Smooth muscle cell (in vitro differentiated cells): ENCODE results near the gene AP2M1. TPM values are rescaled to one million over a fixed set of nuclear protein-coding genes. Genes with fewer than 3 reads are reported as not detected.
A peak's percentile ranks its signal among the peaks of the same experiment; 100 is the strongest.

Experiments
- DNase-seq: peaks from one replicate; lab custom pipeline; 2025; ENCODE audit not compliant: unreplicated experiment; lab: John Stamatoyannopoulos, UW
- H2AFZ ChIP-seq: fragments of 200-600 bp; sonication (generic); 2 replicates; pipeline ENCODE4 v1.6.0; 2016; ENCODE audit warnings: antibody characterized with exemption, low read depth, mild to moderate bottlenecking
- H3F3A ChIP-seq: fragments of 200-600 bp; sonication (generic); 2 replicates; pipeline ENCODE4 v1.6.0; 2017; ENCODE audit warnings: antibody characterized with exemption, low read depth
- H3K27ac ChIP-seq: fragments of 200-600 bp; sonication (generic); 2 replicates; pipeline ENCODE4 v1.5.1; 2016; ENCODE audit warnings: low read depth, mild to moderate bottlenecking
- H3K27me3 ChIP-seq: fragments of 200-600 bp; sonication (generic); 2 replicates; pipeline ENCODE4 v1.6.1; 2016; ENCODE audit warnings: low read depth, mild to moderate bottlenecking
- H3K36me3 ChIP-seq: fragments of 200-600 bp; sonication (generic); 2 replicates; pipeline ENCODE4 v1.5.1; 2016; ENCODE audit warnings: low read depth
- H3K4me1 ChIP-seq: fragments of 200-600 bp; sonication (generic); 2 replicates; pipeline ENCODE4 v1.5.1; 2016; ENCODE audit warnings: low read depth
- H3K4me2 ChIP-seq: fragments of 200-600 bp; sonication (generic); 2 replicates; pipeline ENCODE4 v1.6.0; 2016; ENCODE audit warnings: mild to moderate bottlenecking
- H3K4me3 ChIP-seq: fragments of 200-600 bp; sonication (generic); 2 replicates; pipeline ENCODE4 v1.5.1; 2016; ENCODE audit warnings: mild to moderate bottlenecking
- H3K79me2 ChIP-seq: fragments of 200-600 bp; sonication (generic); 2 replicates; pipeline ENCODE4 v1.6.0; 2016; ENCODE audit warnings: low read depth, mild to moderate bottlenecking
- H3K9ac ChIP-seq: fragments of 200-600 bp; sonication (generic); 2 replicates; pipeline ENCODE4 v1.6.0; 2016; ENCODE audit warnings: low read depth
- H3K9me3 ChIP-seq: fragments of 200-600 bp; sonication (generic); replicated peaks from 2 replicates; pipeline ENCODE4 v1.5.1; 2016; ENCODE audit warnings: low read depth
- H4K20me1 ChIP-seq: fragments of 200-600 bp; sonication (generic); 2 replicates; pipeline ENCODE4 v1.6.0; 2016; ENCODE audit warnings: low read depth
- WGBS: methylation state at CpG from one replicate; pipeline ENCODE4 v1.1.7; 2016; ENCODE audit warnings: low lambda C conversion rate; 5-methylcytosine and 5-hydroxymethylcytosine counted together
- polyA plus RNA-seq: library from polyadenylated mRNA; unstranded; fragments of >200 nt; fragmentation: Nextera tagmentation; extraction: Ambion mirVana; gene quantifications from 2 replicates; pipeline ENCODE4 v1.2.1, GENCODE V29; 2016
- total RNA-seq: library from RNA; depleted of rRNA; stranded (reverse); fragments of >200 nt; gene quantifications from 2 replicates; pipeline ENCODE4 v1.2.3, GENCODE V29; 2014
- TF ChIP-seq, protein P1 (sequence below): fragments of 200-600 bp; sonication (generic); IDR thresholded peaks from 2 replicates; pipeline ENCODE4 v1.5.1; 2017; ENCODE audit warnings: borderline replicate concordance, mild to moderate bottlenecking, antibody characterized with exemption; ENCODE audit not compliant: insufficient read depth, poor library complexity, severe bottlenecking

The AP2M1 gene
- total and polyA plus RNA-seq, 2 experiments from 2014 or later = 444 to 784 TPM

DNA sequence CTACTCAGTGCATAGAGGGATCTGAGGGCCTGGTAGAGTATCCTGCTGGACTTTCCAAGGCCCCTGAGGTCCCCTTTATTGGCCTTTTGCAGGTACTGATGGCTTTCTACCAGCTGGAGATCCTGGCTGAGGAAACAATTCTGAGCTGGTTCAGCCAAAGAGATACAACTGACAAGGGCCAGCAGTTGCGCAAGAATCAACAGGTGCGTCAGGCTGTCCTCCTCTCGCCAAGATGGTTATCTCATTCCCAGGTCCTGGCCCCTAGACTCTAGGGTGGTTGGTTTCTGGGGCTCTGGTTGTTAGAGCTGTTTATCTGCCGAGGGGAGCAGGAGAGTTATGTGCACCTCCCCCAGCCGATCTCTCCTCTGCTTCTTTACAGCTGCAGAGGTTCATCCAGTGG is 30.1 kb upstream of the AP2M1 start:
- Histone ChIP-seq H2AFZ (no peak overlapping the region), H3K36me3 (no peaks in the 10 kb centered on the region), H3F3A (no peaks in the 10 kb centered on the region), H3K9me3 (no peaks in the 10 kb centered on the region), H3K4me3 (no peak overlapping the region), H3K27ac (no peak overlapping the region), H4K20me1 (no peaks in the 10 kb centered on the region), H3K9ac (no peak overlapping the region), H3K4me2 (no peak overlapping the region), H3K4me1 (no peaks in the 10 kb centered on the region), H3K27me3 (no peaks in the 10 kb centered on the region), H3K79me2 (peaks cover 9% of the 10 kb centered on the region)
- WGBS = 96% methylated on average over 5 of the region's 5 CpGs
- TF ChIP-seq, protein P1, sequence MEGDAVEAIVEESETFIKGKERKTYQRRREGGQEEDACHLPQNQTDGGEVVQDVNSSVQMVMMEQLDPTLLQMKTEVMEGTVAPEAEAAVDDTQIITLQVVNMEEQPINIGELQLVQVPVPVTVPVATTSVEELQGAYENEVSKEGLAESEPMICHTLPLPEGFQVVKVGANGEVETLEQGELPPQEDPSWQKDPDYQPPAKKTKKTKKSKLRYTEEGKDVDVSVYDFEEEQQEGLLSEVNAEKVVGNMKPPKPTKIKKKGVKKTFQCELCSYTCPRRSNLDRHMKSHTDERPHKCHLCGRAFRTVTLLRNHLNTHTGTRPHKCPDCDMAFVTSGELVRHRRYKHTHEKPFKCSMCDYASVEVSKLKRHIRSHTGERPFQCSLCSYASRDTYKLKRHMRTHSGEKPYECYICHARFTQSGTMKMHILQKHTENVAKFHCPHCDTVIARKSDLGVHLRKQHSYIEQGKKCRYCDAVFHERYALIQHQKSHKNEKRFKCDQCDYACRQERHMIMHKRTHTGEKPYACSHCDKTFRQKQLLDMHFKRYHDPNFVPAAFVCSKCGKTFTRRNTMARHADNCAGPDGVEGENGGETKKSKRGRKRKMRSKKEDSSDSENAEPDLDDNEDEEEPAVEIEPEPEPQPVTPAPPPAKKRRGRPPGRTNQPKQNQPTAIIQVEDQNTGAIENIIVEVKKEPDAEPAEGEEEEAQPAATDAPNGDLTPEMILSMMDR = no peak
- DNase-seq = no peak

DNA sequence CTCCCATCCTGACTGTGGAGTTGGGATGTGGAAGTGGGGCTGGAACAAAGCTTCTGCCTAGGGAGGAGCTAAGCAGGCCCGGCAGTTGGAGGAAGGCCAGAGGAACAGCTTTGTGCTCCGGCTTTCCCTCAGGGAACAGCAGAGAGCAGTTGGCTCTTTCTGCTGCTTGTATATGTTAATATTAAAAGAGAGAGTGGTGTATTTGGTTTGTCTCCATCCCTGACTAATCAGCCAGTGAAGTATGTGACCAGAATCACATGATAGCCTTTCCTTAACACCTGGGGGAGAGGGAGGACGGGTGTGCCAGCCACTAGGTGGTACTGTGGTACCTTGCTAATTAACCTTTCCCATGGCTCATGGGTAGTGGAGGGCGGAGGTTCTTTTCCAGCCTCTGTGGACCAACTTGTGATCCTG is 29.5 kb upstream of the AP2M1 start:
- Histone ChIP-seq H3K9ac (no peak overlapping the region), H4K20me1 (no peaks in the 10 kb centered on the region), H3K36me3 (no peaks in the 10 kb centered on the region), H2AFZ (no peak overlapping the region), H3K27ac (no peak overlapping the region), H3K79me2 (peaks cover 4% of the 10 kb centered on the region), H3F3A (no peaks in the 10 kb centered on the region), H3K9me3 (no peaks in the 10 kb centered on the region), H3K27me3 (no peaks in the 10 kb centered on the region), H3K4me1 (no peaks in the 10 kb centered on the region), H3K4me3 (no peak overlapping the region), H3K4me2 (no peak overlapping the region)
- 84% methylated on average over 4 of the region's 4 CpGs for WGBS
- TF ChIP-seq, protein P1 = peak; percentile 23
- no peak for DNase-seq

GRCh38 chr3:184145751-184146270 is 28.8 kb upstream of the AP2M1 start:
- WGBS = 93% methylated on average over 8 of the region's 8 CpGs
- no peaks in the 10 kb centered on the region for H4K20me1 ChIP-seq
- TF ChIP-seq, protein P1 = no peak

DNA sequence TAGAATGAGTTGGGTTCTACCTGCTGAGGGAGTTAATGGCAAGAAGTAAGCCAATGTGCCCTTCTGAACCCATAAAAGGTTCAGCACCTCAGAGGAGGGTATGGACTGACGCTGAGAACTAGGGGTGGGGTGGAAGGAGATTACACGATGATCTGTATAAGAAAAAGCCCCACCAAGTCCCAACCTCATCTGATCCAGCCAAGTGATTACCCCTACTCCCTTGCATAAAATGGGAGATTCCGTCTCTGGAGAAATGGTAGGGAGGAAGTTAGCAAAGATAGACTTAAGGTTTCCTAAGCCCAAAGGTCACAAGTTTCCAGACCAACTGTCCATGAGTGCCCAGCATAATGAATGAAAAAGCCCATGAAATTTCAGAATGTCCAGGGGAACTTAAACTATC is 26.6 kb upstream of the AP2M1 start:
- WGBS = 91% methylated on average over 3 of the region's 3 CpGs
- Histone ChIP-seq H3K27me3 (no peaks in the 10 kb centered on the region), H3K4me1 (no peaks in the 10 kb centered on the region), H3K4me3 (no peak overlapping the region), H3K4me2 (no peak overlapping the region), H3K79me2 (no peaks in the 10 kb centered on the region), H3K9ac (no peak overlapping the region), H3K27ac (no peak overlapping the region), H4K20me1 (no peaks in the 10 kb centered on the region), H3K36me3 (no peaks in the 10 kb centered on the region), H2AFZ (no peak overlapping the region), H3K9me3 (no peaks in the 10 kb centered on the region), H3F3A (no peaks in the 10 kb centered on the region)
- TF ChIP-seq, protein P1 = no peak
- no peak for DNase-seq

More at GRCh38 chr3:184145751-184146270, 28.8 kb upstream of the AP2M1 start:
- Histone ChIP-seq H3K79me2 (no peaks in the 10 kb centered on the region), H3K4me2 (no peak overlapping the region), H3K4me1 (no peaks in the 10 kb centered on the region), H3K9ac (no peak overlapping the region), H3K4me3 (no peak overlapping the region), H3K36me3 (no peaks in the 10 kb centered on the region), H3K27me3 (no peaks in the 10 kb centered on the region), H3K9me3 (no peaks in the 10 kb centered on the region), H2AFZ (no peak overlapping the region), H3F3A (no peaks in the 10 kb centered on the region), H3K27ac (no peak overlapping the region)
- no peak for DNase-seq
